ENCODE measurements around the gene MPC1.

MPC1 gene

GRCh38 chr6:166333172-166333995 lies 49.4 kb downstream of the MPC1 start:
- TF ChIP-seq, protein P1, sequence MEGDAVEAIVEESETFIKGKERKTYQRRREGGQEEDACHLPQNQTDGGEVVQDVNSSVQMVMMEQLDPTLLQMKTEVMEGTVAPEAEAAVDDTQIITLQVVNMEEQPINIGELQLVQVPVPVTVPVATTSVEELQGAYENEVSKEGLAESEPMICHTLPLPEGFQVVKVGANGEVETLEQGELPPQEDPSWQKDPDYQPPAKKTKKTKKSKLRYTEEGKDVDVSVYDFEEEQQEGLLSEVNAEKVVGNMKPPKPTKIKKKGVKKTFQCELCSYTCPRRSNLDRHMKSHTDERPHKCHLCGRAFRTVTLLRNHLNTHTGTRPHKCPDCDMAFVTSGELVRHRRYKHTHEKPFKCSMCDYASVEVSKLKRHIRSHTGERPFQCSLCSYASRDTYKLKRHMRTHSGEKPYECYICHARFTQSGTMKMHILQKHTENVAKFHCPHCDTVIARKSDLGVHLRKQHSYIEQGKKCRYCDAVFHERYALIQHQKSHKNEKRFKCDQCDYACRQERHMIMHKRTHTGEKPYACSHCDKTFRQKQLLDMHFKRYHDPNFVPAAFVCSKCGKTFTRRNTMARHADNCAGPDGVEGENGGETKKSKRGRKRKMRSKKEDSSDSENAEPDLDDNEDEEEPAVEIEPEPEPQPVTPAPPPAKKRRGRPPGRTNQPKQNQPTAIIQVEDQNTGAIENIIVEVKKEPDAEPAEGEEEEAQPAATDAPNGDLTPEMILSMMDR (conservative IDR thresholded peaks at IDR 0.05; ENCODE audit: low read depth, low read length), result no peak
- H3K4me3 ChIP-seq (ENCODE audit: low read length), result no peak overlapping the region

DNA sequence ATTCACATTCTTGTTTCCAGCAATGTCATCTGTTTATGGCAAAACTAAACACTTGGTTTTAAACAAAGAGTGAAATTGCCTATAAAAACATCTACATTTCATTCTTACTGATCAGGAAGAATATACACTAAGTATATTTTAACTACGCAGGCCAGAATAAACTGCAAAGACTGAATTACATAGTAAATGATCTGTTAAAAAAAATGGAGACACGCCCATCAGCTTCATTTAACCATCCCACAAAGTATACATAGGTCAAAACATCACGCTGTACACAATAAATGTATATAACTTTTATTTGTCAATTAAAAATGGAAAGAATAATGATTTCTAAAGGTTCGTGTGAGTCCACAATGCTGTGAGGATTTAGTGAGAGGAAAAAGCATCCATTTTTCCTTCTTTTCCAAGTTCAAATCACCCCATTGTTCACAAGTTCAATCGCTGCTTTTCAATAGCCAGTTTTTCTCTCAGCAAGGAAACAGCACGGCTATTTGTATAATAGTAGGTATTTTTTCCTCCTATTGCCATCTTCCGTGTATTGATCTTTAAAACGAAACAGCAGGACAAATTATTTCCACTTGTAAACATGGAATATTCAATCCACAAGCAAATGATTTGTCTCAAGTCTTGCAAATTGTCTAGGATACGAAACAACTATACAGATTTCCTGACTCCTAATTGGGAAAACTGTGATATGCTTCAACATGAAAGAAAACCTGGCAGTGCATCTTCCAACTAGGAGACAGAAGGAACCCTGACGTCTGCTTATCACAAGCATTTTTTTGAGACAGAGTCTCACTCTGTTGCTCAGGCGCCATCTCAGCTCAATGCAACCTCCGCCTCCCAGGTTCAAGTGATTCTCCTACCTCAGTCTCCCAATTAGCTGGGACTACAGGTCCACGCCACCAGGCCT lies 51.0 kb downstream of the MPC1 start:
- no peak overlapping the region for H3K4me3 ChIP-seq (ENCODE audit: low read length)
- DNase-seq (ENCODE audit: low read depth), result no peak
- TF ChIP-seq, protein P1 (conservative IDR thresholded peaks at IDR 0.05; ENCODE audit: low read depth, low read length), result no peak

More at GRCh38 chr6:166333172-166333995, 49.4 kb downstream of the MPC1 start:
- no peak for DNase-seq (ENCODE audit: low read depth)

GRCh38 chr6:166330612-166331011 lies 52.1 kb downstream of the MPC1 start:
- no peak for DNase-seq (ENCODE audit: low read depth)
- H3K4me3 ChIP-seq (ENCODE audit: low read length), result no peak overlapping the region
- TF ChIP-seq, protein P1 (conservative IDR thresholded peaks at IDR 0.05; ENCODE audit: low read depth, low read length), result peak; percentile 38

DNA sequence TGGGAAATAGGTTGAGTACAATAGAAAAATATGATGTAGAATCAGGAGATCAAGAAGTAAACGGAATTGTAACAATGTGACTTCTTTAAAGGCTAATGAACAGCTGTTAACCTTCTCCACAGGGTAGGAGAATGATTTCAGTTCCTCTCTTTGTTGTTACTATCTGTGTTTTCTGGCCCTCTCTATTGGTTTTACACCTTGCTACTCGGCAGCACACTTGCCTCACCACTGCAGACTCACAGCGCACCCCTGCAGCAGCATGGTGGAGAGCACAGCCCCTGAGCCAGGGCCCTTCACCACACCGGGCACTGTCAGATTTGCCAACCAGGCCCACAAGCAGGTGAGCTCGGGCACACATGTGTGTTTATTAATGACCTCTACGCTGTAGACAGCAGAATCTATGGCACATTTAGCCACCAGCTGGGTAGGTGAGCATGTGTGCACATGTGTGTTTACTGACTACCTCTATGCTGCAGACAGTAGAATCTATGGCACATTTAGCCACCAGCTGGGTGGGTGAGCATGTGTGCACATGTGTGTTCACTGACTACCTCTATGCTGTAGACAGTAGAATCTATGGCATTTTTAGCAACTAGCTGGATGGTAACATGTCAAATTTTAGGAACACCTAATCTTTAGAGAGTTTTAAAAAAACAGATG lies 57.2 kb downstream of the MPC1 start:
- TF ChIP-seq, protein P1 (conservative IDR thresholded peaks at IDR 0.05; ENCODE audit: low read depth, low read length), result no peak
- H3K4me3 ChIP-seq (ENCODE audit: low read length), result no peak overlapping the region
- DNase-seq (ENCODE audit: low read depth), result no peak

DNA sequence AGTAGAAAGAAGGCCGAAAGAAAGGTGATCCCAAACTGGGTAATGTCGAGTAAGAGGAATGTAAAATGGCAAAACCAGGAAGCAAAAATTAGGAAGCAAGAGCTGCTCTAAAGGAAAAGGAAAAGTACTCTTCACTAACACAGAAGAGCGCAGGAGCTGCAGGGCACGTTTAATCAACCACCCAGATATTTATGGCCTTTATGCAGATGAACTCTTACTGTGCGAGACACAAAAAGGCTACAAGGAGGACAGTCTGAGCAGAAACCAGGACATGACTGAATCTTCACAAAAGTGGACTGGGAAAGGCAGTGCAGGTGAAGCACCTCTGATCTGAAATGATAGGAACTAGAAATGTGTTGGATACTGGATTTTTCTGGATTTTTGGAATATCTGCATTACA lies 59.3 kb downstream of the MPC1 start:
- DNase-seq (ENCODE audit: low read depth), result no peak
- TF ChIP-seq, protein P1 (conservative IDR thresholded peaks at IDR 0.05; ENCODE audit: low read depth, low read length), result no peak
- H3K4me3 ChIP-seq (ENCODE audit: low read length), result no peak overlapping the region

DNA sequence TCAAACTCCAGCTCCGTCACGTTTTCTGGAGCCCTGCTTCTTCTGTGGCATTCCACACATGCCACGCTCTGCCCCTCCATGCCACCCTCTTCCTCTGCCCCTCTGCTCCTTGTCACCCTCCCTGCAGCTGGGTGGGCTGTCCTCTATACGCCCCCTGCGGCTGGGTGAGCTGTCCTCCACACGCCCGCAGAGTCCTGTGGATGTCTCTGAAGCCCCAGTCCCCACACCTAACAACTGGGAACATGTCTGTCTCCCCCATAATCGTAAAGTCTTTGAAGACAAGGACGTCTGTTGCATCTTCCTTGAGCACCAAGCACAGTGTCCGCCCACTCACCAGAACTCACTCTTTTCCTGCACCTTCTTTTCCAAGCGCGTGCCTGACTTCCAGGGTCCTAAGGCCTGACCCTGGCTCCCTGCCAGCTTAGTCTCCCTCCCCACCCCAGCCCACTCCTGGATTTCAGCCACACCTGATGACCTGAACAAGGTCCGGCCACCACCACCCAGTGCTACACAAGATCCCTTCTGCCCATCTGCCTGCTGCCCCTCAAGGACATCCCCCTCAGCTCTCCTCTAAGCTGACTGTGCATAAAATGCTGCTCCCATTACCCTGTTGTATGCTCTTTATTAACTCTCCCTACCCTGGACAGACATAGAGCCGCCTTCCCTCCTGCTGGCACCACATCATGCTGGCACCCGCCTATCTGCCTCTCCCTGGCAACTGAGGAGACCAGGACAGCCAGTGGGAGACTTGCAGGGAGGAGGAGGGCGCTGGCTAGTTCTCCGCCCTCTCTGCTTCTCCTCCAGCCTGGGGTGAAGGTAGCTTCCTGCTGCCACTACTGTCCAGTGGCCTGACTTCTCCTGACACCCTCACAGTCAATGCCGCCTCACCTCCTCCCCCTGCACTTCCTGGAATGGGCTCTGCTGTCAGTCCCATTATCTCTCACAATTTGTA lies 63.8 kb downstream of the MPC1 start:
- H3K4me3 ChIP-seq (ENCODE audit: low read length), result no peak overlapping the region
- DNase-seq (ENCODE audit: low read depth), result no peak
- TF ChIP-seq, protein P1 (conservative IDR thresholded peaks at IDR 0.05; ENCODE audit: low read depth, low read length), result no peak

Data from retinal pigment epithelial cell (primary cell).